NB4 (cell line): Measurements from ENCODE around the gene CRTAP.

ENCODE experiments used
- POLR2A ChIP-seq: IDR thresholded peaks from 2 replicates; pipeline ENCODE4 v1.6.1; 2011; ENCODE audit warnings: mild to moderate bottlenecking; ENCODE audit not compliant: insufficient read length; ENCODE audit errors: extremely low read depth
- TF ChIP-seq, protein P1 (sequence below): IDR thresholded peaks from 2 replicates; pipeline ENCODE4 v1.6.1; 2011; ENCODE audit warnings: low read depth, low read length

- no peak for TF ChIP-seq POLR2A
- TF ChIP-seq, protein P1, sequence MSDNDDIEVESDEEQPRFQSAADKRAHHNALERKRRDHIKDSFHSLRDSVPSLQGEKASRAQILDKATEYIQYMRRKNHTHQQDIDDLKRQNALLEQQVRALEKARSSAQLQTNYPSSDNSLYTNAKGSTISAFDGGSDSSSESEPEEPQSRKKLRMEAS = no peak
Measured at GRCh38 chr3:33077976-33078375, 35.8 kb upstream of the CRTAP start.
